Liver (tissue), 2 donors: ENCODE data around the gene PODXL2.

Source experiments
- CTCF ChIP-seq: fragments of 150-350 bp; IDR thresholded peaks from 2 replicates; pipeline ENCODE4 v1.5.1; 2017; ENCODE audit warnings: improper control_type of control experiment, low read depth, low read length; ENCODE audit not compliant: missing input control
- FOXA1 ChIP-seq: IDR thresholded peaks from 2 replicates; pipeline ENCODE4 v1.6.1; 2016; ENCODE audit warnings: antibody characterized with exemption
- MAX ChIP-seq: IDR thresholded peaks from 2 replicates; pipeline ENCODE4 v1.6.1; 2016; ENCODE audit warnings: antibody characterized with exemption
- donor health status: healthy.

- TF ChIP-seq CTCF (no peak), MAX (no peak), FOXA1 (no peak)
Observed at GRCh38 chr3:127675651-127676391, 46.8 kb downstream of the PODXL2 start.
